ENCODE results near the gene AACS. TPM values are rescaled to one million over a fixed set of nuclear protein-coding genes. Genes with fewer than 3 reads are reported as not detected.
"Not testable (repeated sequence)": the region's sequence is repeated elsewhere in the genome, so short reads cannot be mapped to it uniquely, and the experiment has no call there.

AACS gene
- total RNA-seq, 2 experiments from 2014 or later: 17.1 to 17.2 TPM

GRCh38 chr12:125125271-125125670 is 60.0 kb downstream of the AACS start:
- Mint-ChIP-seq H3K4me1 (no peaks in the 10 kb centered on the region), H3K27ac (no peak overlapping the region), H3K27me3 (no peaks in the 10 kb centered on the region)

GRCh38 chr12:125128439-125129178 is 63.4 kb downstream of the AACS start:
- H3K4me1 Mint-ChIP-seq: no peaks in the 10 kb centered on the region
- no peak for DNase-seq
- no peaks in the 10 kb centered on the region for H3K27me3 Mint-ChIP-seq
- H3K36me3 Mint-ChIP-seq (ENCODE audit: low read depth): no peaks in the 10 kb centered on the region
- CTCF ChIA-PET: no interaction called here
- H3K9me3 Mint-ChIP-seq: no peaks in the 10 kb centered on the region
- H3K27ac Mint-ChIP-seq: no peak overlapping the region
- POLR2A ChIA-PET: no interaction called here
- no peak overlapping the region for H3K4me3 Mint-ChIP-seq

More at GRCh38 chr12:125125271-125125670, 60.0 kb downstream of the AACS start:
- Mint-ChIP-seq H3K9me3 (no peaks in the 10 kb centered on the region), H3K36me3 (ENCODE audit: low read depth) (peaks cover 2% of the 10 kb centered on the region), H3K4me3 (no peak overlapping the region)
- CTCF ChIA-PET: no interaction called here
- DNase-seq: no peak
- POLR2A ChIA-PET: no interaction called here

GRCh38 chr12:125129179-125129571 is 63.9 kb downstream of the AACS start:
- Mint-ChIP-seq H3K4me3 (no peak overlapping the region), H3K36me3 (ENCODE audit: low read depth) (no peaks in the 10 kb centered on the region), H3K4me1 (no peaks in the 10 kb centered on the region), H3K9me3 (no peaks in the 10 kb centered on the region), H3K27me3 (no peaks in the 10 kb centered on the region), H3K27ac (no peak overlapping the region)
- DNase-seq: no peak
- POLR2A ChIA-PET: no interaction called here
- CTCF ChIA-PET: no interaction called here

- Mint-ChIP-seq H3K9me3 (no peaks in the 10 kb centered on the region), H3K4me3 (no peak overlapping the region), H3K36me3 (ENCODE audit: low read depth) (no peaks in the 10 kb centered on the region), H3K27me3 (no peaks in the 10 kb centered on the region), H3K27ac (no peak overlapping the region), H3K4me1 (no peaks in the 10 kb centered on the region)
- no peak for DNase-seq
- CTCF ChIA-PET: no interaction called here
- POLR2A ChIA-PET: no interaction called here
These were observed 64.5 kb downstream of the AACS start for GRCh38 chr12:125129591-125130255.

- no peak overlapping the region for H3K4me3 Mint-ChIP-seq
- no peaks in the 10 kb centered on the region for H3K36me3 Mint-ChIP-seq (ENCODE audit: low read depth)
- no peaks in the 10 kb centered on the region for H3K27me3 Mint-ChIP-seq
- no peaks in the 10 kb centered on the region for H3K9me3 Mint-ChIP-seq
- no peak overlapping the region for H3K27ac Mint-ChIP-seq
- CTCF ChIA-PET: no interaction called here
- no peak for DNase-seq
- H3K4me1 Mint-ChIP-seq: no peaks in the 10 kb centered on the region
- POLR2A ChIA-PET: no interaction called here
These were observed 66.7 kb downstream of the AACS start for GRCh38 chr12:125131958-125132357.

- Mint-ChIP-seq H3K36me3 (ENCODE audit: low read depth) (no peaks in the 10 kb centered on the region), H3K4me1 (no peaks in the 10 kb centered on the region), H3K9me3 (no peaks in the 10 kb centered on the region), H3K27ac (no peak overlapping the region), H3K4me3 (no peak overlapping the region), H3K27me3 (no peaks in the 10 kb centered on the region)
- no peak for DNase-seq
- POLR2A ChIA-PET: no interaction called here
- CTCF ChIA-PET: no interaction called here
These were observed 67.6 kb downstream of the AACS start for GRCh38 chr12:125132698-125133400.

- POLR2A ChIA-PET: no interaction called here
These were observed 68.4 kb downstream of the AACS start for GRCh38 chr12:125133616-125134015.

GRCh38 chr12:125134576-125134975 is 69.3 kb downstream of the AACS start:
- ChIA-PET CTCF (no interaction called here), POLR2A (no interaction called here)
- Mint-ChIP-seq H3K27ac (no peak overlapping the region), H3K9me3 (no peaks in the 10 kb centered on the region), H3K4me1 (no peaks in the 10 kb centered on the region), H3K36me3 (ENCODE audit: low read depth) (no peaks in the 10 kb centered on the region), H3K27me3 (no peaks in the 10 kb centered on the region), H3K4me3 (no peak overlapping the region)
- DNase-seq: no peak

More at GRCh38 chr12:125133616-125134015, 68.4 kb downstream of the AACS start:
- no peaks in the 10 kb centered on the region for H3K36me3 Mint-ChIP-seq (ENCODE audit: low read depth)
- H3K4me1 Mint-ChIP-seq: no peaks in the 10 kb centered on the region
- no peak overlapping the region for H3K27ac Mint-ChIP-seq
- CTCF ChIA-PET: no interaction called here
- H3K9me3 Mint-ChIP-seq: no peaks in the 10 kb centered on the region
- no peaks in the 10 kb centered on the region for H3K27me3 Mint-ChIP-seq
- DNase-seq: no peak
- H3K4me3 Mint-ChIP-seq: no peak overlapping the region

GRCh38 chr12:125135906-125136305 is 70.7 kb downstream of the AACS start:
- ChIA-PET POLR2A (no interaction called here), CTCF (no interaction called here)
- no peaks in the 10 kb centered on the region for H3K4me1 Mint-ChIP-seq
- H3K9me3 Mint-ChIP-seq: no peaks in the 10 kb centered on the region
- H3K27ac Mint-ChIP-seq: no peak overlapping the region
- no peak for DNase-seq
- H3K4me3 Mint-ChIP-seq: no peak overlapping the region
- no peaks in the 10 kb centered on the region for H3K27me3 Mint-ChIP-seq
- H3K36me3 Mint-ChIP-seq (ENCODE audit: low read depth): no peaks in the 10 kb centered on the region

GRCh38 chr12:125136702-125137101 is 71.5 kb downstream of the AACS start:
- Mint-ChIP-seq H3K27ac (no peak overlapping the region), H3K9me3 (no peaks in the 10 kb centered on the region), H3K27me3 (no peaks in the 10 kb centered on the region), H3K4me3 (no peak overlapping the region), H3K4me1 (no peaks in the 10 kb centered on the region), H3K36me3 (ENCODE audit: low read depth) (no peaks in the 10 kb centered on the region)
- ChIA-PET CTCF (no interaction called here), POLR2A (no interaction called here)
- no peak for DNase-seq

GRCh38 chr12:125137766-125138344 is 72.6 kb downstream of the AACS start:
- DNase-seq: no peak
- Mint-ChIP-seq H3K4me1 (no peaks in the 10 kb centered on the region), H3K4me3 (no peak overlapping the region), H3K27ac (no peak overlapping the region), H3K36me3 (ENCODE audit: low read depth) (no peaks in the 10 kb centered on the region), H3K27me3 (no peaks in the 10 kb centered on the region), H3K9me3 (no peaks in the 10 kb centered on the region)
- ChIA-PET POLR2A (no interaction called here), CTCF (no interaction called here)

- H3K4me1 Mint-ChIP-seq: no peaks in the 10 kb centered on the region
- no peak overlapping the region for H3K27ac Mint-ChIP-seq
- no peaks in the 10 kb centered on the region for H3K9me3 Mint-ChIP-seq
- no peaks in the 10 kb centered on the region for H3K27me3 Mint-ChIP-seq
- POLR2A ChIA-PET: no interaction called here
- no peaks in the 10 kb centered on the region for H3K36me3 Mint-ChIP-seq (ENCODE audit: low read depth)
- CTCF ChIA-PET: no interaction called here
- H3K4me3 Mint-ChIP-seq: no peak overlapping the region
- DNase-seq: no peak
These were observed 75.3 kb downstream of the AACS start for GRCh38 chr12:125140279-125141209.

GRCh38 chr12:125141210-125141573 is 76.0 kb downstream of the AACS start:
- H3K4me1 Mint-ChIP-seq; H3K4me3 Mint-ChIP-seq; H3K9me3 Mint-ChIP-seq; POLR2A ChIA-PET; H3K36me3 Mint-ChIP-seq (ENCODE audit: low read depth); DNase-seq; H3K27me3 Mint-ChIP-seq; H3K27ac Mint-ChIP-seq; CTCF ChIA-PET: not testable (repeated sequence)

Data from activated CD4-positive, alpha-beta memory T cell treated with anti-CD3 and anti-CD28 coated beads, Interleukin-2, amount 10 ng/mL, durations not matched to agents 7 days and 5 days (primary cell).